CD4-positive, alpha-beta T cell treated with Interleukin-12 subunit alpha and Interleukin-12 subunit beta, for 1 hour (primary cell): ENCODE results near the gene ARL6IP4.

Experiments
- DNase-seq: peaks from one replicate; pipeline ENCODE4 v3.0.0-alpha.2; 2020

ARL6IP4 gene

GRCh38 chr12:122959566-122960192 is 20.8 kb upstream of the ARL6IP4 start:
- DNase-seq, result no peak

- no peak for DNase-seq
Measured at GRCh38 chr12:122960193-122960569, 20.3 kb upstream of the ARL6IP4 start.

- no peak for DNase-seq
Measured at GRCh38 chr12:122961531-122962329, 18.8 kb upstream of the ARL6IP4 start.

GRCh38 chr12:122963941-122964265 is 16.6 kb upstream of the ARL6IP4 start:
- no peak for DNase-seq

- no peak for DNase-seq
Measured at GRCh38 chr12:122964439-122965257, 15.8 kb upstream of the ARL6IP4 start.

- no peak for DNase-seq
Measured at GRCh38 chr12:122965321-122965751, 15.1 kb upstream of the ARL6IP4 start.

GRCh38 chr12:122965851-122966742 is 14.4 kb upstream of the ARL6IP4 start, which contains the start of gene ABCB9:
TSS of gene ABCB9 (minus strand) at chr12:122966463. CDS start at chr12:122960235, 6,228 bp downstream.
- peak; percentile 96 for DNase-seq

GRCh38 chr12:122966743-122967550 is 13.5 kb upstream of the ARL6IP4 start:
- DNase-seq, result no peak

- DNase-seq, result no peak
Measured at GRCh38 chr12:122968104-122968503, 12.4 kb upstream of the ARL6IP4 start.

GRCh38 chr12:122969676-122970075 is 10.8 kb upstream of the ARL6IP4 start:
- no peak for DNase-seq

- DNase-seq, result peak; percentile 99
Measured at GRCh38 chr12:122974274-122974891, 6.1 kb upstream of the ARL6IP4 start.

GRCh38 chr12:122974892-122975789 is 5.3 kb upstream of the ARL6IP4 start, which contains the start of gene OGFOD2:
TSS of gene OGFOD2 (plus strand) at chr12:122975244. CDS start at chr12:122975252, 8 bp downstream.
- peak; percentile 94 for DNase-seq

- no peak for DNase-seq
Measured at GRCh38 chr12:122975790-122976647, 4.5 kb upstream of the ARL6IP4 start.

GRCh38 chr12:122976648-122976975 is 3.9 kb upstream of the ARL6IP4 start:
- no peak for DNase-seq

- DNase-seq, result no peak
Measured at GRCh38 chr12:122977153-122977552, 3.3 kb upstream of the ARL6IP4 start.

- no peak for DNase-seq
Measured at GRCh38 chr12:122977655-122978392, 2.7 kb upstream of the ARL6IP4 start.

GRCh38 chr12:122978507-122978955 is 1.9 kb upstream of the ARL6IP4 start:
- no peak for DNase-seq
